Left ventricle myocardium inferior (tissue), 1 donor: Measurements from ENCODE around the gene OR7D2. TPM values are rescaled to one million over a fixed set of nuclear protein-coding genes. Genes with fewer than 3 reads are reported as not detected.
A peak's percentile ranks its signal among the peaks of the same experiment; 100 is the strongest.

ENCODE experiments used
- DNase-seq: peaks from one replicate; pipeline ENCODE4 v3.0.0-alpha.2; 2020
- H3K27ac ChIP-seq: fragments of 200-600 bp; replicated peaks from 2 replicates; pipeline ENCODE4 v1.8.0; 2021
- H3K27me3 ChIP-seq: fragments of 200-600 bp; 2 replicates; pipeline ENCODE4 v1.8.0; 2021; ENCODE audit warnings: low read depth
- H3K36me3 ChIP-seq: fragments of 200-600 bp; 2 replicates; pipeline ENCODE4 v1.8.0; 2021
- H3K4me1 ChIP-seq: fragments of 200-600 bp; 2 replicates; pipeline ENCODE4 v1.8.0; 2021
- H3K4me3 ChIP-seq: fragments of 200-600 bp; 2 replicates; pipeline ENCODE4 v1.8.0; 2021; ENCODE audit warnings: mild to moderate bottlenecking, moderate library complexity
- H3K9me3 ChIP-seq: fragments of 200-600 bp; replicated peaks from 2 replicates; pipeline ENCODE4 v1.8.0; 2021
- CTCF ChIP-seq: fragments of 200-600 bp; IDR thresholded peaks from 2 replicates; pipeline ENCODE4 v1.8.0; 2021; ENCODE audit warnings: antibody characterized with exemption, mild to moderate bottlenecking, borderline replicate concordance
- intact Hi-C: fragments of 100-400 bp; cut with micrococcal nuclease; formaldehyde crosslinking; loops from one replicate; pipeline ENCODE4 v1.11.0; 2022
- long read RNA-seq: library from polyadenylated mRNA; unstranded; transcript quantifications from one replicate; pipeline ENCODE4 v2.0.0, GENCODE V29; 2021
- total RNA-seq: library from RNA; stranded (reverse); fragmentation: NEBNext Ultra II Directional; extraction: Animal tissue kit (Norgen Biotek cat#: 25700); gene quantifications from one replicate; pipeline ENCODE4 v1.2.1, GENCODE V29; 2021
- donor health status: DM: no; HTN: yes; CAD: no; lungs with severe emphysema.

The OR7D2 gene
- total RNA-seq: 0.16 TPM
- long read RNA-seq: 0 reads

GRCh38 chr19:9178901-9179300 is at the start of gene OR7D2:
Gene OR7D2, plus strand, starts transcription at chr19:9178979. Its CDS starts 6,803 bp downstream, at chr19:9185782.
- Histone ChIP-seq H3K9me3 (no peaks in the 10 kb centered on the region), H3K27me3 (no peaks in the 10 kb centered on the region)
- TF ChIP-seq CTCF: no peak

GRCh38 chr19:9130965-9131364 is 47.8 kb upstream of the OR7D2 start:
- intact Hi-C loops: no loop called here
- no peak for DNase-seq
- TF ChIP-seq CTCF: no peak

More at GRCh38 chr19:9178901-9179300, at the start of gene OR7D2:
- intact Hi-C loops: no loop called here
- no peak within 1 kb of the TSS for H3K4me3 ChIP-seq
- no peak for DNase-seq
- no peak within 1 kb of the TSS for H3K27ac ChIP-seq
- H3K36me3 ChIP-seq: peaks cover 4% of the 10 kb centered on the region
- H3K4me1 ChIP-seq: no peaks in the 10 kb centered on the region

GRCh38 chr19:9132422-9132821 is 46.4 kb upstream of the OR7D2 start:
- H3K27me3 ChIP-seq: peaks cover 70% of the 10 kb centered on the region
- no peak overlapping the region for H3K4me3 ChIP-seq
- H3K4me1 ChIP-seq: peaks cover 9% of the 10 kb centered on the region
- TF ChIP-seq CTCF: no peak
- no peaks in the 10 kb centered on the region for H3K9me3 ChIP-seq
- no peaks in the 10 kb centered on the region for H3K36me3 ChIP-seq
- intact Hi-C loops: no loop called here
- no peak for DNase-seq
- H3K27ac ChIP-seq: no peak overlapping the region

More at GRCh38 chr19:9130965-9131364, 47.8 kb upstream of the OR7D2 start:
- H3K27ac ChIP-seq: no peak overlapping the region
- no peaks in the 10 kb centered on the region for H3K36me3 ChIP-seq
- no peaks in the 10 kb centered on the region for H3K4me1 ChIP-seq
- peaks cover 84% of the 10 kb centered on the region for H3K27me3 ChIP-seq
- H3K9me3 ChIP-seq: no peaks in the 10 kb centered on the region
- H3K4me3 ChIP-seq: no peak overlapping the region

GRCh38 chr19:9139609-9140158 is 39.1 kb upstream of the OR7D2 start:
- intact Hi-C loops: no loop called here
- peak overlapping the region; percentile 89 for H3K27ac ChIP-seq
- no peak for TF ChIP-seq CTCF
- peaks cover 5% of the 10 kb centered on the region for H3K36me3 ChIP-seq
- H3K9me3 ChIP-seq: peaks cover 9% of the 10 kb centered on the region
- no peak for DNase-seq
- peaks cover 39% of the 10 kb centered on the region for H3K4me1 ChIP-seq
- peaks cover 4% of the 10 kb centered on the region for H3K27me3 ChIP-seq
- peak overlapping the region; percentile 88 for H3K4me3 ChIP-seq

GRCh38 chr19:9140159-9140874 is 38.5 kb upstream of the OR7D2 start, which contains the start of gene ZNF317:
Gene ZNF317, plus strand, starts transcription at chr19:9140397. Its CDS starts 15,620 bp downstream, at chr19:9156017.
- Histone ChIP-seq H3K36me3 (peaks cover 11% of the 10 kb centered on the region), H3K27ac (peak within 1 kb of the TSS; percentile 89), H3K9me3 (peaks cover 15% of the 10 kb centered on the region), H3K4me3 (peak within 1 kb of the TSS; percentile 88), H3K27me3 (no peaks in the 10 kb centered on the region), H3K4me1 (peaks cover 39% of the 10 kb centered on the region)
- peak; percentile 90 for DNase-seq
- intact Hi-C loops: no loop called here
- no peak for TF ChIP-seq CTCF
